ENCODE results near the gene FBXL22.

The FBXL22 gene
- total RNA-seq = 0.87 to 2.8 reads per million in 2 experiments

DNA sequence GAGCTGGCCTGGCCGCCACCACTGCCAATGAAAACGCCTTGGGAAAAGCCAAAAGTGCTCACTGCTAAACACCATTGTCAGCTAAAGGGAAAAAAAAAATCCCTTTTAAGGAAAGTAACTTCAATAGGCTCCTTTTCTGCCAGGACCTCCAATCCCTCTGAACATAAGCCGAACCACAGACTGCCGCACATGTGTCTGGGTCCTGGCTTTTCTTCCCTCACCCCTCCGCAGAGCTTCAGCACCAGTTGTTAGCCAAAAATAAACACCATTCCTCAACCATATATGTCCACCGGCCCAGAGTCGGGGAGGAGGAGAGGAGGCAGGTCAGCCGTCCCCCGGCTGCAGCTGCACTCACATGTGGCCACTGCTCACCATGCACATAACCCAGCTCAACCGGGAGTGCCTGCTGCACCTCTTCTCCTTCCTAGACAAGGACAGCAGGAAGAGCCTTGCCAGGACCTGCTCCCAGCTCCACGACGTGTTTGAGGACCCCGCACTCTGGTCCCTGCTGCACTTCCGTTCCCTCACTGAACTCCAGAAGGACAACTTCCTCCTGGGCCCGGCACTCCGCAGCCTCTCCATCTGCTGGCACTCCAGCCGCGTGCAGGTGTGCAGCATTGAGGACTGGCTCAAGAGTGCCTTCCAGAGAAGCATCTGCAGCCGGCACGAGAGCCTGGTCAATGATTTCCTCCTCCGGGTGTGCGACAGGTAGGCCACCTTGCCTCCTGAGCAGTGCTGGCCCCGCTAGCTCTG lies at the start of gene FBXL22:
TSS of gene FBXL22 (plus strand) at position 350 of the 753 bp plus-strand sequence. CDS start at position 356, 6 bp downstream.
- DNase-seq (ENCODE audit: low read depth) = no peak

DNA sequence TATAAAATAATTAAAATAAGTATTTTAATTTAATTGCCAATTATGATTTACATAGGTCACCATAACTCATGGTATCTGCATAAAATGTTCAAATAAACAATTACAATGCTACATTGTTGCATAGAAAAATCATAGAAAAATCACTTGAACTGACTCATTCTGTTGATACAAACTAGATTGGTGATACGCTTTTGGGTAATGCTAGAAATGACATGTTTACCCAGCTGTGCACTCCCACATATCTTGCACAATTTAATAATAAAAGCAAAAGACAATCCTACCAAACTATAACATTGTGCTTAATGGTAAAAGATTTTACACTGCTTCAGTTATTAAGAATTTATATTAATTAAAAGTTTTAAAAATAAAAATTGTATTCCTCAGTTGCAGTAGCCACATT lies 45.8 kb upstream of the FBXL22 start:
- DNase-seq (ENCODE audit: low read depth) = no peak

DNA sequence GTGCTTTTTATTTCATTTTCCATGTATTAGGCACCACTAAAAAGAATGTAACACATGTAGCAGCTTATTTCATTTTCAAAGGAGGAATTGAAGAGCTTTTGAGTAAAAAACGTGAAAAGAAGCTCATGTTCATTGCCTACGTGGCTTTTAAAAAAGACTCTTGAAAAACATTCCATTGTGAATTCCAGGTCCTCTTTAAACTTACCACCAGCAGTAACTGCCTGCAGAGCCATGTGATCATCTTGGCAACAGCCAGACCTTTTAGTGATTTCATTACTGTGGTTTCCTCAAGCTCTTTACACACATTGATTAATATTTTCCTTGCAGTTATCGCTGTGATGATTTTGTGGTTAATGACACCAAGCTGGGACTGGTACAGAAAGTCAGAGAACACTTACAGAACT lies 43.8 kb upstream of the FBXL22 start:
- no peak for DNase-seq (ENCODE audit: low read depth)

- DNase-seq (ENCODE audit: low read depth) = no peak
Observed at GRCh38 chr15:63554337-63554927, 42.8 kb upstream of the FBXL22 start.

DNA sequence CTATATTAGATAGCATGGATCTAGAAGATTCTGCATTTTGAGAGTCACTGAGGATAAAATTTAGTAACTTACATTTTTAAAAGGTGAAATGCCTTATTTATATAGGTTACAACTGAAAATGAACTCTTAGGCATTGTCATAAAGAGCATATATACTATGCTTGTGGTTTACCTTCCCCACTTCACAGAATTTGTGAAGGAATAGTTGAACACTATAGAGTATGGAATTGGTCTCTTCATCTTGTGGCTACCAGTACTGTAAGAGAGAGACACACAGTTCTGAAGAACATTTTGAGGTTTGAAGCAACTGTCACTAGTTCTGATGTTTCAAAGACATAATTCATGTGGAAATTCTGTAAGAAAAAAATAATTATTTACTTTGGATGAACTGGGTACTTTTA lies 41.7 kb upstream of the FBXL22 start:
- no peak for DNase-seq (ENCODE audit: low read depth)

DNA sequence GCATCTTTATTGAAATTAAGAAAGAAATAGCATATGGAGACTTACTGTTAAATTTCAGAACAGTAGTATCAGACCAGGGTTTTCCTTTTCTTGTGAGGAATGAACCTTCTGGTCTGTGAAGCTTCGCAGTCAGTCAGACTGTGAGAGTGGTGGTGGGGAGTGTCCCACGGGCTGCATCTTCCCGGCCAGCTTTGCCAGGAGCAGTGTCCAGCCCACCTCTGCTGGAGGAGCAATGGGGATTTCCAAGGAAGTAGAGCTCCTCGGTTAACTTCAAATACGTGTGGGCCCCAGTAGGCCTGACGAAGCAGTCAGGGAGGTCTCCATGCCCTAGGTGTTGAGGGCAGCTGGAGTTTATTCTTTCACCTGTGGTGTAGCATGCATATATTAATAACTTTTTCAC lies 40.9 kb upstream of the FBXL22 start:
- no peak for DNase-seq (ENCODE audit: low read depth)

DNA sequence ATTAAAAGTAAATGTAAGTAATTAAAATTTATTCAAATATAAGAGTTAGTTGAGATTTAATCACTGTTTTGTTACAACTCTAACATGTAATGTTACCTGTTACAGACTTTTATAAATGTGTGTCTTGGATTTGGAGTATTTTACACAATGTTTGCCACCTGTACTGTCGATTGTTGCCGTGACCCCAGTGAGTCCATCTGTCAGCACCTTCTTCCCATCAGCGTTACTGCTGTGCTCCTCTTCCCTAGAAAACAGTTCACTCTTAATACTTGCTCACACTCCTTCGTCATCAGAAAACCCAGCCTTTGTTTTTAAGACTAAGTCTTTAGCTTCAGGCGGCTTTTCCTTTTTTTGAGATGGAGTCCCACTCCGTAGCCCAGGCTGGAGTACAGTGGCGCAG lies 40.5 kb upstream of the FBXL22 start:
- DNase-seq (ENCODE audit: low read depth) = no peak

GRCh38 chr15:63559753-63560152 lies 37.4 kb upstream of the FBXL22 start:
- DNase-seq (ENCODE audit: low read depth) = no peak

- no peak for DNase-seq (ENCODE audit: low read depth)
Observed at GRCh38 chr15:63560741-63561448, 36.3 kb upstream of the FBXL22 start.

- DNase-seq (ENCODE audit: low read depth) = no peak
Observed at GRCh38 chr15:63564093-63564492, 33.1 kb upstream of the FBXL22 start.

DNA sequence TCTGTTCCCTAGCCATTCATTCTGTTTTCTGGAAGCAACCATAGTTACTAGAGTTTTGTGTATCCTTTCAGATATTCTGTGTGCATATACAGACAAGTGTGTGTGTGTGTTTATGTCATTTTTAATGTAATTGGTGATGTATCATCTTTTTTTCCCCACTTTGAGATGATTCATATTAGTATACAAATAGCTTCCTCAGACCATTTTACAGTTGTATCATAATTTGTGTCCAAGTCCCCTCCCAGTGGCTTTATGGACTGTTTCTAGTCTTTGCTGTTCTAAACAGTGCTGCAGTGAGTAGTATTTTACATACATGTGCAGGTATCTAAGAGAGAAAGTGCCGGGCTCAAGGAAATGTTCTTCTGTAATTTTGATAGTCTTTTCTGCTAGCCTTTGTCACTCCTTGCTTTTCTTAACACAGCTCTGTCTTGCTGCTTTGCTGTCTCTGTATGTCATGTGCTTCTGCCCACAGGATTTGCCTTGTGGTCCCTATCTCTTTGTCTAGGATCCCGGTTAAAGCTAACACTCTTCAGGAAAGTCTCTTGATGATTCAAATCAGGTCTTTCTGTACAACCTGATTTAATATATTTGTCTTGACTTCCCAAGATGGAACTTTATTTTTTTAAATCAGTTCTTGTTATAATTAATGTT lies 31.5 kb upstream of the FBXL22 start:
- no peak for DNase-seq (ENCODE audit: low read depth)

- DNase-seq (ENCODE audit: low read depth) = no peak
Observed at GRCh38 chr15:63572749-63573464, 24.3 kb upstream of the FBXL22 start.

- DNase-seq (ENCODE audit: low read depth) = no peak
Observed at GRCh38 chr15:63573533-63573932, 23.7 kb upstream of the FBXL22 start.

DNA sequence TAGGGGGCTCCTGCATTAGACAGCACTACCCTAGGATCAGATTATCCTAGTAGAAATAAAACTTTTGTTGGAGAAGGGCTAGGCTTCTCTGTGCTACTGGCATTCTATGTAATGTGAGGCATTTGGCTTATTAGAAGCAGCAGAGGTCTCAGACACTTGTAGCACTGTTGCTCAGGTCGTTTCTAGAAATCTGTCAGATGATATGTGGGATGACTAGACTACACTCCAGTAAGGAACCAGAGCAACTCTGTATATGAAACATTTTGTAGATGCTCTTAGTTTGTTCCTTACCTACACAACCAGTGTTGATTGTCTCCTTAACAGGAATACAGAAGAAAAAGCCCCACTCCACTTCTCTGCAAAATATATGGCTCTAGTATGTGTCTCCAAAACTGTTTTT lies 21.9 kb upstream of the FBXL22 start:
- no peak for DNase-seq (ENCODE audit: low read depth)

GRCh38 chr15:63576441-63576840 lies 20.7 kb upstream of the FBXL22 start:
- DNase-seq (ENCODE audit: low read depth) = no peak

DNA sequence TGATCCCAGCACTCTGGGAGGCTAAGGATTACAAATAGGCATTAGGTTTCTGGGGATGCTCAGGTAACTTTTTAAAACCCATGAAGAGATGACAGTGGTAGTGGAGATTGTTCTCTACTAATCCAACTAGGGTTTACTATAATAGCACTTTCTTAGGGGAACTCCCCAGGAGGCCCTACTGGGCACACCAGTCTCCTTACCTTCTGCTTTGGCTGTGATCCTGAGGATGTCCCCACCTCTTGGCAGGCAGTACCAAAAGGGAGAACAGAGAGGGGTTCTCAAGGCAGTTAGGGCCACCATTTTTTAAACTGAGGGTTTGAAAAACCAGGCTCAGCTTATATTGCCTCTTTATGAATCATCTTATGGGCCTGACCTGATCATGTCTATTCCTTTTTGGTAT lies 15.0 kb upstream of the FBXL22 start:
- no peak for DNase-seq (ENCODE audit: low read depth)

DNA sequence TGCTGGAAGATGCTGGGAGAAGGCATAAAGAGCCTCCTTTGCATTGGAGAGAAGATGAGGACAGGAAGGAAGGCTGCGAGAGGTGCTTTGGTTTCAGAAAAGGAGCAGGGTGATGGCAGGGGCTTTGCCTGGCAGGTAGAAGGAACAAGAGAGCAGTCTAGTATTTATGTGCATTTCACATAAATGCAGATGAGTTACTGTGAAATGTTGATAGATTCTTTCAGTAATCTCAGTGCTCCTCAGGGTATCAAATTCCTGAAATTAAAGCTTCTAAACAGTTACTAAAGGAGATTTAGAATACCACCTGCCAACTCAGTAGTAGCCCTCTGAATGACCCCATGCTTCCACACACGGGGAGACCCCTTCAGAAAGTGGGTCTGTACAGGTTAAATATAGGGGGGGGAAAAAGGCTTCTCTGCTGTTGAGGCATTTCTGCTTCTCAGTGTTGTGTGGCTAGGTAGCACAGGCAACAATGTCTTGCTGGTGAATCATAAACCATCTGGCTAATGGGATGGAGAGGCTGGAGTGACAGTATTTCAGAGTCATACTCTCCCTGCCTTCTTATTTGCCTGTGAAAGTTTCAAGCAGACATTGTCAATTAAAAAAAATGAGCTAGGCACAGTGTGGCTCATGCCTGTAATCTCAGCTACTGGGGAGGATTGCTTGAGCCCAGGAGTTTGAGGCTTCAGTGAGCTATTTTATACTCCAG lies 14.3 kb upstream of the FBXL22 start:
- no peak for DNase-seq (ENCODE audit: low read depth)

DNA sequence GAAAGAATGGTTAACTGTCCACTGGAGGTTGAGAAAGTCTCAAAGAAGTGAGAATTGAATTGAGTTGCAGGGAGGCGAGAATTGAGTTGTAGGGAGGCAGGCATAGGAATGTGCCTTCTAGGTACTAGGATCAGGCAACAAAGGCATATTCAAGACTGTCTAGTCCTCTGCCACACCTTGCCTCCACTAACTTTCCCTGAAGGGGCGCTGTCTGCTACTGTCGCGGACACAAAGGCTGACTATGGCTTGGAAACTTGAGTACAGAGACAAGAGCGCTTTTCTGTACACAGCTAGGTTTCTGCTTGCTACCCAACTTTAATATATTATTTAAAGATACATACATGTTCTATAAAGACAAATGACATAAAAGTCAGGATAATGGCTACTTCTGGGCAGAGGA lies 10.4 kb upstream of the FBXL22 start:
- DNase-seq (ENCODE audit: low read depth) = no peak

DNA sequence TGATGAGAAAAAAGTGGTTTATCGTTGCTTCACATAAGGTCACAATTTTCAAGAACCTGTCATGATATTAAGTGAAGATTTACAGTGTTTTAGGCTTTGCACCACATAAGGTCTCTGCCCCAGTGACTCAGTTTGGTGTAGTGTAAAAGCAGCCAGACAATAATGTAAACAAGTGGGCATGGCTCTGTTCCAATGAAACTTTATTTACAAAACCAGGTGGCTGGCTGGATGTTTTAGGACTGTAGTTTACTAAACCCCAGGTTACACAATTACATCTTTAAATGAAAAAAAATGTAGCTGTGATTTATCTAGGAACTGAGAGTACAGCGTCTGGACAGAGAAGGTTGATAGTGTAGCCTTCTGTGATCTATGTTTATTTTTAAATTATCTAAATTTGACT lies 9.7 kb upstream of the FBXL22 start:
- no peak for DNase-seq (ENCODE audit: low read depth)

DNA sequence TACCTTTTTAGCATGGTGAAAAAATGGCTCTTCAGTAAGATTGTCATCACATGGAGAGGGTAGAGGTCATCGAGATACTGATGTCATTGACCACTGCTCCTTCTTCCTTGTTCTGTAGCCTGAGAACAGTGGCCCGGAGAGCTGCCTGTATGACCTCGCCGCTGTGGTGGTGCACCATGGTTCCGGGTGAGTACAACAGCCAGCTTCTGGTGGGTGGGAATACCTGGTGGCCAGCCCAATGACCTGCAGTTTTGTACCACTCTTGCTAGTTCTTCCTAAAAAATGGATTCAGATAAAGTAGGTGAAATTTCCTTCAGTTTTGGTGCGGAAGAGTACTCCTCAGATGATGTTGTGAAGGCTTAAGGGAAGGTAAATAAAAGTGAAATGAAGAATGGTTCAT lies 8.4 kb upstream of the FBXL22 start:
- no peak for DNase-seq (ENCODE audit: low read depth)
